Choroid plexus epithelial cell (primary cell): Measurements from ENCODE around the gene ADCY1.

Experiments
- DNase-seq: peaks from one replicate; pipeline ENCODE4 v3.0.0-alpha.2; 2010; ENCODE audit warnings: low read depth
- H3K4me3 ChIP-seq: 2 replicates; pipeline ENCODE4 v1.5.1; 2011; ENCODE audit warnings: low read depth, mild to moderate bottlenecking, control low read depth, low read length, moderate library complexity
- TF ChIP-seq, protein P1 (sequence below): conservative IDR thresholded peaks from 2 replicates; pipeline ENCODE4 v1.5.1; 2011; ENCODE audit warnings: low read depth, mild to moderate bottlenecking, control low read depth, inconsistent platforms, low read length, moderate library complexity

The ADCY1 gene

GRCh38 chr7:45643630-45644029 lies 69.5 kb downstream of the ADCY1 start:
- H3K4me3 ChIP-seq: no peak overlapping the region
- TF ChIP-seq, protein P1, sequence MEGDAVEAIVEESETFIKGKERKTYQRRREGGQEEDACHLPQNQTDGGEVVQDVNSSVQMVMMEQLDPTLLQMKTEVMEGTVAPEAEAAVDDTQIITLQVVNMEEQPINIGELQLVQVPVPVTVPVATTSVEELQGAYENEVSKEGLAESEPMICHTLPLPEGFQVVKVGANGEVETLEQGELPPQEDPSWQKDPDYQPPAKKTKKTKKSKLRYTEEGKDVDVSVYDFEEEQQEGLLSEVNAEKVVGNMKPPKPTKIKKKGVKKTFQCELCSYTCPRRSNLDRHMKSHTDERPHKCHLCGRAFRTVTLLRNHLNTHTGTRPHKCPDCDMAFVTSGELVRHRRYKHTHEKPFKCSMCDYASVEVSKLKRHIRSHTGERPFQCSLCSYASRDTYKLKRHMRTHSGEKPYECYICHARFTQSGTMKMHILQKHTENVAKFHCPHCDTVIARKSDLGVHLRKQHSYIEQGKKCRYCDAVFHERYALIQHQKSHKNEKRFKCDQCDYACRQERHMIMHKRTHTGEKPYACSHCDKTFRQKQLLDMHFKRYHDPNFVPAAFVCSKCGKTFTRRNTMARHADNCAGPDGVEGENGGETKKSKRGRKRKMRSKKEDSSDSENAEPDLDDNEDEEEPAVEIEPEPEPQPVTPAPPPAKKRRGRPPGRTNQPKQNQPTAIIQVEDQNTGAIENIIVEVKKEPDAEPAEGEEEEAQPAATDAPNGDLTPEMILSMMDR: no peak
- DNase-seq: no peak

DNA sequence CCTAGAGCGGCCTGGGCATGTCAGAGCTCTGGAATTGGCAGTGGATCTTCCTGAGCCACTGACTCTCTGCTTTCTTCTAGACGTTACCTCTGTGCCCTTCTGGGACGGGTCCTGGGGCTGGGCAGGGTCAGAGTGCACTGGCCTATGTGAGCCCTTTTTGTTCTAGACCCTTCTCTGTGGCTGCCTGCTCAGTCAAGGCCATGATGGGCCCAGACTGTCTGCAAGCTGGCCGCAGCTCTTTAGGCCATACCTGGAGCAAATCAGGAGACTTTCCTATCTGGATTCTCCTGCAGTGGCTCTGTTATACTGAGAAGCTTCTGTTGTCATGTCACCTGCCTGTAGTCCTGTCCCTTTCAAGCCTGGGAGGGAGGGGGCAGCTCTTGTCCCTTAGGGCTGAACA lies 70.1 kb downstream of the ADCY1 start:
- DNase-seq: no peak
- no peak overlapping the region for H3K4me3 ChIP-seq
- TF ChIP-seq, protein P1: no peak

GRCh38 chr7:45645141-45645969 lies 71.2 kb downstream of the ADCY1 start:
- no peak overlapping the region for H3K4me3 ChIP-seq
- DNase-seq: no peak

GRCh38 chr7:45646207-45646821 lies 72.1 kb downstream of the ADCY1 start:
- TF ChIP-seq, protein P1: no peak
- DNase-seq: no peak
- H3K4me3 ChIP-seq: no peak overlapping the region

More at GRCh38 chr7:45645141-45645969, 71.2 kb downstream of the ADCY1 start:
- TF ChIP-seq, protein P1: no peak

- H3K4me3 ChIP-seq: no peak overlapping the region
- TF ChIP-seq, protein P1: no peak
- no peak for DNase-seq
These were observed 73.0 kb downstream of the ADCY1 start for GRCh38 chr7:45646996-45647825.

DNA sequence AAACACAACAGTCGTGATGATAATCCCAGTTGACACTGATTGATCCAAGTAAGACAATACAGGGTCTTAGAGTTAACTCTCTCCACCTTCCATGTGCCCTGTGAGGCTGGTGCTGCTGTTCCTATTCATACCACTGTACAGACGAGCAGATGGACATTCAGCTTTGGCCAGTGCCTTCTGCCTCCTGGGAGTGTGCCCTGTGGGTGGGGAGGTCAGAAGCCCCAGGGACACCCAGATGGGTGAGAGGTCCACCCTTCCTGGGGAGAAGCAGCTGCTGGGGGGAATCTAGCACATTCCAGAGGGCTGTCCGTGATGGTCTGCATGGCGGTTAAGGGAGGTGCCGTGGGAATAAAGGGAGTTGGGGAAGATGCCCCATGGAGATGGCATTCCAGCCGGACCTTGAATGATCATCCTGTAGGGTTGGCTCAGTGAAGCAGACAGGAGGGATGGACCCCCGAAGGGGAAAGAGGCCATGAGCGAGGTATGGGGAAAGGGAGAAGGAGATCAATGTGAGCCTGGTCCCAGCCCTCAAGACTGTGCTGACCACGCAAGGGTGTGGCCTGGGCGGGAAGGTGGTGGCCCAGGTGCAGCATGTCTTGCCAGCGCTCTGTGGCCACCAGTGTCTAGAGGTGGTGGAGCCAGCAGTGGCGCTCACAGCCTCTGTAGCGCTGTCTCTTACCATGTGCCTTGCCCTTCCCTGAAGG lies 74.0 kb downstream of the ADCY1 start:
- TF ChIP-seq, protein P1: no peak
- DNase-seq: no peak
- no peak overlapping the region for H3K4me3 ChIP-seq
